H9 (cell line): Measurements from ENCODE around the gene C18orf54. TPM values are rescaled to one million over a fixed set of nuclear protein-coding genes. Genes with fewer than 3 reads are reported as not detected.

Experiments used
- DNase-seq: peaks from one replicate; pipeline ENCODE4 v3.0.0-alpha.2; 2017
- H2AFZ ChIP-seq: one replicate; pipeline ENCODE4 v1.6.1; 2013; ENCODE audit warnings: mild to moderate bottlenecking, low read length, control low read depth, moderate library complexity
- H2AK5ac ChIP-seq: 2 replicates; pipeline ENCODE4 v1.6.1; 2013; ENCODE audit warnings: low read length, control low read depth, mixed read lengths; ENCODE audit not compliant: insufficient read length
- H2BK120ac ChIP-seq: one replicate; pipeline ENCODE4 v1.6.1; 2013; ENCODE audit warnings: low read depth, mild to moderate bottlenecking, low read length, control low read depth, inconsistent platforms; ENCODE audit not compliant: poor library complexity, severe bottlenecking
- H2BK12ac ChIP-seq: 2 replicates; pipeline ENCODE4 v1.6.1; 2013; ENCODE audit warnings: low read length, control low read depth, mixed read lengths, low read depth; ENCODE audit not compliant: insufficient read length
- H2BK15ac ChIP-seq: 2 replicates; pipeline ENCODE4 v1.6.1; 2013; ENCODE audit warnings: low read depth, low read length, control low read depth
- H2BK20ac ChIP-seq: one replicate; pipeline ENCODE4 v1.6.1; 2013; ENCODE audit warnings: low read depth, mild to moderate bottlenecking, low read length, control low read depth, inconsistent platforms; ENCODE audit not compliant: poor library complexity, severe bottlenecking
- H2BK5ac ChIP-seq: 2 replicates; pipeline ENCODE4 v1.6.1; 2013; ENCODE audit warnings: low read length, control low read depth, mixed read lengths; ENCODE audit not compliant: insufficient read length
- H3K14ac ChIP-seq: 2 replicates; pipeline ENCODE4 v1.6.1; 2013; ENCODE audit warnings: low read length, control low read depth; ENCODE audit not compliant: insufficient read depth
- H3K18ac ChIP-seq: 2 replicates; pipeline ENCODE4 v1.6.1; 2013; ENCODE audit warnings: low read depth, mild to moderate bottlenecking, mixed read lengths, low read length, control low read depth; ENCODE audit not compliant: insufficient read length
- H3K23ac ChIP-seq: 2 replicates; pipeline ENCODE4 v1.6.1; 2013; ENCODE audit warnings: low read length, control low read depth, mixed read lengths, low read depth; ENCODE audit not compliant: insufficient read length
- H3K23me2 ChIP-seq: 2 replicates; pipeline ENCODE4 v1.6.1; 2013; ENCODE audit warnings: low read depth, mild to moderate bottlenecking, mixed read lengths, low read length, control low read depth; ENCODE audit not compliant: insufficient read length, poor library complexity, severe bottlenecking
- H3K27ac ChIP-seq: 2 replicates; pipeline ENCODE4 v1.5.1; 2013; ENCODE audit warnings: low read length, control low read depth, mixed read lengths, low read depth; ENCODE audit not compliant: insufficient read length
- H3K27me3 ChIP-seq: 2 replicates; pipeline ENCODE4 v1.6.1; 2013; ENCODE audit warnings: low read length, control low read depth, inconsistent platforms; ENCODE audit not compliant: insufficient read depth
- H3K4ac ChIP-seq: 2 replicates; pipeline ENCODE4 v1.6.1; 2013; ENCODE audit warnings: low read depth, mild to moderate bottlenecking, control low read depth, inconsistent platforms, low read length, moderate library complexity
- H3K4me1 ChIP-seq: 2 replicates; pipeline ENCODE4 v1.6.1; 2013; ENCODE audit warnings: low read length, control low read depth, inconsistent platforms; ENCODE audit not compliant: insufficient read depth
- H3K4me2 ChIP-seq: 2 replicates; pipeline ENCODE4 v1.6.1; 2013; ENCODE audit warnings: low read length, control low read depth, mixed read lengths; ENCODE audit not compliant: insufficient read length, insufficient read depth
- H3K56ac ChIP-seq: 2 replicates; pipeline ENCODE4 v1.6.1; 2013; ENCODE audit warnings: low read depth, mild to moderate bottlenecking, mixed read lengths, low read length, control low read depth; ENCODE audit not compliant: insufficient read length
- H3K79me1 ChIP-seq: 2 replicates; pipeline ENCODE4 v1.6.1; 2013; ENCODE audit warnings: low read depth, mild to moderate bottlenecking, moderate library complexity, low read length, control low read depth, inconsistent platforms; ENCODE audit not compliant: insufficient read depth, poor library complexity, severe bottlenecking
- H3K79me2 ChIP-seq: 2 replicates; pipeline ENCODE4 v1.6.1; 2013; ENCODE audit warnings: low read length, control low read depth, inconsistent platforms; ENCODE audit not compliant: insufficient read depth
- H3K9ac ChIP-seq: 2 replicates; pipeline ENCODE4 v1.6.1; 2013; ENCODE audit warnings: low read length, control low read depth, mixed read lengths; ENCODE audit not compliant: insufficient read length; ENCODE audit errors: extremely low read depth
- H3K9me3 ChIP-seq: one replicate; pipeline ENCODE4 v1.6.1; 2013; ENCODE audit warnings: low read depth, low read length, inconsistent platforms; ENCODE audit not compliant: control insufficient read depth
- H3T11ph ChIP-seq: one replicate; pipeline ENCODE4 v1.6.1; 2013; ENCODE audit warnings: mild to moderate bottlenecking, low read length, control low read depth, inconsistent platforms
- H4K20me1 ChIP-seq: one replicate; pipeline ENCODE4 v1.6.1; 2013; ENCODE audit not compliant: control insufficient read depth, insufficient read length, insufficient read depth
- H4K5ac ChIP-seq: 2 replicates; pipeline ENCODE4 v1.6.1; 2013; ENCODE audit warnings: low read depth, mild to moderate bottlenecking, mixed read lengths, low read length, control low read depth; ENCODE audit not compliant: insufficient read length
- H4K8ac ChIP-seq: replicated peaks from 2 replicates; pipeline ENCODE4 v1.6.1; 2013; ENCODE audit warnings: low read length, control low read depth, mixed read lengths, low read depth; ENCODE audit not compliant: insufficient read length
- H4K91ac ChIP-seq: 2 replicates; pipeline ENCODE4 v1.6.1; 2013; ENCODE audit warnings: low read depth, mild to moderate bottlenecking, moderate library complexity, mixed read lengths, low read length, control low read depth; ENCODE audit not compliant: insufficient read length
- H3K27ac Mint-ChIP-seq, 3 experiments: 2 replicates in 2 of 3; 3 replicates in 1 of 3; pipeline ENCODE4 v1.8.0; 2020 to 2021; ENCODE audit warnings: mixed read lengths in 3 of 3, mild to moderate bottlenecking in 1 of 3, moderate library complexity in 1 of 3
- H3K27me3 Mint-ChIP-seq: 2 replicates; pipeline ENCODE4 v1.8.0; 2021; ENCODE audit warnings: low read depth, mild to moderate bottlenecking, moderate library complexity, mixed read lengths
- H3K36me3 Mint-ChIP-seq, 3 experiments: 2 replicates in 2 of 3; 3 replicates in 1 of 3; pipeline ENCODE4 v1.8.0; 2020 to 2021; ENCODE audit warnings: low read depth in 3 of 3, mixed read lengths in 3 of 3; ENCODE audit not compliant: insufficient read depth in 1 of 3
- H3K4me1 Mint-ChIP-seq, 2 experiments: 2 replicates each; pipeline ENCODE4 v1.8.0; 2020; ENCODE audit warnings: mixed read lengths in 2 of 2
- H3K4me3 Mint-ChIP-seq, 2 experiments: 2 replicates in 1 of 2; 3 replicates in 1 of 2; pipeline ENCODE4 v1.8.0; 2020 to 2021; ENCODE audit warnings: mild to moderate bottlenecking in 2 of 2, mixed read lengths in 2 of 2, moderate library complexity in 1 of 2
- H3K9me3 Mint-ChIP-seq, 2 experiments: 2 replicates in 1 of 2; 3 replicates in 1 of 2; pipeline ENCODE4 v1.8.0; 2020; ENCODE audit warnings: mild to moderate bottlenecking in 2 of 2, mixed read lengths in 2 of 2, moderate library complexity in 1 of 2
- WGBS: extraction: QIAGEN DNeasy Blood & Tissue Kit; methylation state at CpG from one replicate; pipeline ENCODE4 v1.1.7; 2013; ENCODE audit warnings: missing lambda C conversion rate, low lambda C conversion rate, mixed read lengths; ENCODE audit not compliant: insufficient read length; ENCODE audit errors: extremely low coverage; 5-methylcytosine and 5-hydroxymethylcytosine counted together
- total RNA-seq: library from RNA; stranded (reverse); gene quantifications from 2 replicates; pipeline ENCODE4 v1.2.1, GENCODE V29; 2021
- TF ChIP-seq, protein P1 (sequence below): fragments of 200-600 bp; sonication (generic); conservative IDR thresholded peaks from 3 replicates; pipeline ENCODE4 v1.8.0; 2021; ENCODE audit warnings: antibody characterized with exemption, mild to moderate bottlenecking

Gene C18orf54
- total RNA-seq, 1 experiment from 2014 or later = 21.6 TPM

GRCh38 chr18:54411781-54412180 lies 54.1 kb downstream of the C18orf54 start:
- Histone ChIP-seq H2BK12ac (no peak overlapping the region), H3K79me2 (no peaks in the 10 kb centered on the region), H2BK15ac (no peak overlapping the region), H3K27me3 (no peaks in the 10 kb centered on the region), H3K27ac (no peak overlapping the region), H3K4ac (no peak overlapping the region), H3K4me2 (no peak overlapping the region), H4K5ac (no peak overlapping the region), H3K14ac (no peak overlapping the region), H3K4me1 (no peaks in the 10 kb centered on the region), H3K56ac (no peak overlapping the region), H3T11ph (no peak overlapping the region), H2AFZ (no peak overlapping the region), H2BK120ac (no peak overlapping the region), H4K8ac (no peak overlapping the region), H2AK5ac (no peak overlapping the region), H4K91ac (no peak overlapping the region), H3K9me3 (no peaks in the 10 kb centered on the region), H3K9ac (no peak overlapping the region), H3K79me1 (no peaks in the 10 kb centered on the region), H3K23ac (no peak overlapping the region), H3K18ac (no peak overlapping the region), H2BK20ac (no peak overlapping the region), H2BK5ac (no peak overlapping the region), H4K20me1 (no peaks in the 10 kb centered on the region), H3K23me2 (no peaks in the 10 kb centered on the region)
- Mint-ChIP-seq H3K9me3 (no peaks in the 10 kb centered on the region), H3K4me1 (peaks cover 2 to 5% of the 10 kb centered on the region in 2 experiments; a peak in 2 of 4 replicates), H3K4me3 (no peak overlapping the region), H3K27ac (no peak overlapping the region), H3K27me3 (no peaks in the 10 kb centered on the region), H3K36me3 (no peaks in the 10 kb centered on the region)
- no peak for DNase-seq
- TF ChIP-seq, protein P1, sequence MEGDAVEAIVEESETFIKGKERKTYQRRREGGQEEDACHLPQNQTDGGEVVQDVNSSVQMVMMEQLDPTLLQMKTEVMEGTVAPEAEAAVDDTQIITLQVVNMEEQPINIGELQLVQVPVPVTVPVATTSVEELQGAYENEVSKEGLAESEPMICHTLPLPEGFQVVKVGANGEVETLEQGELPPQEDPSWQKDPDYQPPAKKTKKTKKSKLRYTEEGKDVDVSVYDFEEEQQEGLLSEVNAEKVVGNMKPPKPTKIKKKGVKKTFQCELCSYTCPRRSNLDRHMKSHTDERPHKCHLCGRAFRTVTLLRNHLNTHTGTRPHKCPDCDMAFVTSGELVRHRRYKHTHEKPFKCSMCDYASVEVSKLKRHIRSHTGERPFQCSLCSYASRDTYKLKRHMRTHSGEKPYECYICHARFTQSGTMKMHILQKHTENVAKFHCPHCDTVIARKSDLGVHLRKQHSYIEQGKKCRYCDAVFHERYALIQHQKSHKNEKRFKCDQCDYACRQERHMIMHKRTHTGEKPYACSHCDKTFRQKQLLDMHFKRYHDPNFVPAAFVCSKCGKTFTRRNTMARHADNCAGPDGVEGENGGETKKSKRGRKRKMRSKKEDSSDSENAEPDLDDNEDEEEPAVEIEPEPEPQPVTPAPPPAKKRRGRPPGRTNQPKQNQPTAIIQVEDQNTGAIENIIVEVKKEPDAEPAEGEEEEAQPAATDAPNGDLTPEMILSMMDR = no peak
- no CpG with 5 or more reads among the region's 1 CpG for WGBS
